Measurements from ENCODE around the gene KLC1. TPM values are rescaled to one million over a fixed set of nuclear protein-coding genes. Genes with fewer than 3 reads are reported as not detected.

KLC1 gene
- total RNA-seq, 1 experiment from 2014 or later = 163 TPM

GRCh38 chr14:103723748-103724081, 94.7 kb downstream of the KLC1 start:
- H3K27ac ChIP-seq (ENCODE audit: low read depth, low read length, poor library complexity, severe bottlenecking) = no peak overlapping the region
- no peaks in the 10 kb centered on the region for H3K27me3 ChIP-seq (replicated peaks; ENCODE audit: insufficient read depth, low read depth, low read length, poor library complexity)
- ChIA-PET POLR2A (ENCODE audit: low non-redundant PET) (no interaction called here), CTCF (no interaction called here)
- DNase-seq (ENCODE audit: low spot score) = no peak
- no peaks in the 10 kb centered on the region for H3K36me3 ChIP-seq (ENCODE audit: insufficient read depth, low read length, poor library complexity, severe bottlenecking)
- no TSS peak for BruUV-seq (replicated peaks)
- no peaks in the 10 kb centered on the region for H3K9me3 ChIP-seq (ENCODE audit: low read depth, low read length, poor library complexity, severe bottlenecking)
- no peak overlapping the region for H3K4me3 ChIP-seq (ENCODE audit: low read depth, low read length, poor library complexity, severe bottlenecking)
- TF ChIP-seq EZH2 (IDR thresholded peaks at IDR 0.05; ENCODE audit: borderline replicate concordance, low read depth, low read length, poor library complexity, severe bottlenecking) (no peak), CTCF (conservative IDR thresholded peaks at IDR 0.05; ENCODE audit: low read depth, low read length) (no peak)
- no peaks in the 10 kb centered on the region for H3K4me1 ChIP-seq (ENCODE audit: insufficient read depth, low read length, poor library complexity, severe bottlenecking)
- intact Hi-C loops (cut with micrococcal nuclease; ENCODE audit: unreplicated experiment) = no loop called here

GRCh38 chr14:103724116-103724515, 95.1 kb downstream of the KLC1 start:
- Histone ChIP-seq H3K27me3 (replicated peaks; ENCODE audit: insufficient read depth, low read depth, low read length, poor library complexity) (no peaks in the 10 kb centered on the region), H3K4me1 (ENCODE audit: insufficient read depth, low read length, poor library complexity, severe bottlenecking) (no peaks in the 10 kb centered on the region), H3K27ac (ENCODE audit: low read depth, low read length, poor library complexity, severe bottlenecking) (no peak overlapping the region), H3K9me3 (ENCODE audit: low read depth, low read length, poor library complexity, severe bottlenecking) (no peaks in the 10 kb centered on the region), H3K4me3 (ENCODE audit: low read depth, low read length, poor library complexity, severe bottlenecking) (no peak overlapping the region), H3K36me3 (ENCODE audit: insufficient read depth, low read length, poor library complexity, severe bottlenecking) (peaks cover 3% of the 10 kb centered on the region)
- TF ChIP-seq EZH2 (IDR thresholded peaks at IDR 0.05; ENCODE audit: borderline replicate concordance, low read depth, low read length, poor library complexity, severe bottlenecking) (no peak), CTCF (conservative IDR thresholded peaks at IDR 0.05; ENCODE audit: low read depth, low read length) (no peak)
- intact Hi-C loops (cut with micrococcal nuclease; ENCODE audit: unreplicated experiment) = no loop called here
- POLR2A ChIA-PET (ENCODE audit: low non-redundant PET) = no interaction called here
- no peak for DNase-seq (ENCODE audit: low spot score)
- CTCF ChIA-PET = no interaction called here
- BruUV-seq (replicated peaks) = no TSS peak

- H3K4me1 ChIP-seq (ENCODE audit: insufficient read depth, low read length, poor library complexity, severe bottlenecking) = no peaks in the 10 kb centered on the region
- CTCF ChIA-PET = no interaction called here
- peaks cover 9% of the 10 kb centered on the region for H3K36me3 ChIP-seq (ENCODE audit: insufficient read depth, low read length, poor library complexity, severe bottlenecking)
- H3K9me3 ChIP-seq (ENCODE audit: low read depth, low read length, poor library complexity, severe bottlenecking) = no peaks in the 10 kb centered on the region
- TF ChIP-seq EZH2 (IDR thresholded peaks at IDR 0.05; ENCODE audit: borderline replicate concordance, low read depth, low read length, poor library complexity, severe bottlenecking) (no peak), CTCF (conservative IDR thresholded peaks at IDR 0.05; ENCODE audit: low read depth, low read length) (no peak)
- POLR2A ChIA-PET (ENCODE audit: low non-redundant PET) = no interaction called here
- no peaks in the 10 kb centered on the region for H3K27me3 ChIP-seq (replicated peaks; ENCODE audit: insufficient read depth, low read depth, low read length, poor library complexity)
- H3K4me3 ChIP-seq (ENCODE audit: low read depth, low read length, poor library complexity, severe bottlenecking) = no peak overlapping the region
- intact Hi-C loops (cut with micrococcal nuclease; ENCODE audit: unreplicated experiment) = no loop called here
- no peak overlapping the region for H3K27ac ChIP-seq (ENCODE audit: low read depth, low read length, poor library complexity, severe bottlenecking)
- BruUV-seq (replicated peaks) = no TSS peak
- no peak for DNase-seq (ENCODE audit: low spot score)
Observed at GRCh38 chr14:103725001-103725682, 96.1 kb downstream of the KLC1 start.
